Measurements from ENCODE around the gene FYB1.

FYB1 gene

GRCh38 chr5:39206630-39207321, 12.6 kb downstream of the FYB1 start:
- no peak for DNase-seq

GRCh38 chr5:39205550-39205949, 13.8 kb downstream of the FYB1 start:
- no peak for DNase-seq

GRCh38 chr5:39203951-39204350, 15.4 kb downstream of the FYB1 start:
- DNase-seq = no peak

GRCh38 chr5:39203275-39203922, 16.0 kb downstream of the FYB1 start:
- DNase-seq = no peak

GRCh38 chr5:39202597-39203274, 16.6 kb downstream of the FYB1 start:
- DNase-seq = no peak

GRCh38 chr5:39201781-39202596, 17.4 kb downstream of the FYB1 start:
- no peak for DNase-seq

GRCh38 chr5:39201160-39201780, 18.1 kb downstream of the FYB1 start:
- no peak for DNase-seq

GRCh38 chr5:39200081-39200480, 19.3 kb downstream of the FYB1 start:
- DNase-seq = no peak

GRCh38 chr5:39199335-39199734, 20.0 kb downstream of the FYB1 start:
- DNase-seq = no peak

- DNase-seq = no peak
These were observed 21.2 kb downstream of the FYB1 start for GRCh38 chr5:39198127-39198526.

GRCh38 chr5:39197556-39197955, 21.8 kb downstream of the FYB1 start:
- DNase-seq = no peak

GRCh38 chr5:39195198-39195826, 24.1 kb downstream of the FYB1 start:
- no peak for DNase-seq

- DNase-seq = no peak
These were observed 24.8 kb downstream of the FYB1 start for GRCh38 chr5:39194466-39195136.

- DNase-seq = no peak
These were observed 25.6 kb downstream of the FYB1 start for GRCh38 chr5:39193553-39194465.

GRCh38 chr5:39192450-39193160, 26.8 kb downstream of the FYB1 start:
- DNase-seq = no peak

GRCh38 chr5:39191216-39191615, 28.1 kb downstream of the FYB1 start:
- DNase-seq = peak in 12 of 58 donors; percentile 2 to 43 (median 17)

- no peak for DNase-seq
These were observed 28.9 kb downstream of the FYB1 start for GRCh38 chr5:39190311-39191102.

Data from anterior cingulate cortex (tissue), 58 donors.